22Rv1 (cell line): ENCODE measurements around the gene TP53BP1.

Source experiments
- ZFX ChIP-seq: fragments of 450-650 bp; IDR thresholded peaks from 2 replicates; pipeline ENCODE4 v1.6.1; 2017; ENCODE audit warnings: antibody characterized with exemption, borderline replicate concordance
- TF ChIP-seq, protein P1 (sequence below): fragments of 450-650 bp; IDR thresholded peaks from 2 replicates; pipeline ENCODE4 v1.5.1; 2017; ENCODE audit warnings: mild to moderate bottlenecking

DNA sequence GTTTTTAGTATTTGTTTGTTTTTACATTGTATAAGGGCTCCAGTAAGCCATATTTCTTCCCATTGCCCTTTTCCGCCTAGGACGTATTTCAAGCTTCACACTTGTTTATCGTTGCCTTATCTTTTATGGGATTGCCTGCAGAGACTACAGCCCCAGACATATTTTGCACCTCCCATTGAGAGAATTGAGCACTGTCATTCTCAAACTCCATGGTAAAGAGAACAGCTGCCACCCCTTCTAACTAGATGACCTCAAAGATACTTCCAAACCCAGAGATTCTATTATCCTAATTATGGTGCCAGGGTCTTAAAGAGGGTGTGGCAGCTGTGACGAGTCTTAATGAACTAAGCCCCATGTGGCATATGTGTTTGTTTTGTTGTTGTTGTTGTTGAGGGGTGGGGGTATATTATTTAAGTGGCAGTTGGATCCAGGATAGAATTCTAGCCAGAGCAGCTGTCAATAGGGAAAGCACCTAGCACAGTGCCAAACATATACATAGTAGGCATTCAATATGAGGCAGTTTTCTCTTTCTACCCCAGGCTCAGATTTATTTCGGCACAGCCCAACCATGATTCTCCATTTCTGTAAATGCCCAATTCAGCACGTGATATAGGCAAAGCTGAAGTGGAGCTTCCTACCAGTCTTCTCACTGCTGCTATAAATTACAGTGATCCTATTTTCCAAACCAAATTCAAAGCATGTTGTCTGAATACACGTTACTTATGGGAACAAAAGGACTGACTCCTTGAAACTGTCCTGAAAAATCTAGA, 932 bp upstream of the TP53BP1 start:
- TF ChIP-seq, protein P1, sequence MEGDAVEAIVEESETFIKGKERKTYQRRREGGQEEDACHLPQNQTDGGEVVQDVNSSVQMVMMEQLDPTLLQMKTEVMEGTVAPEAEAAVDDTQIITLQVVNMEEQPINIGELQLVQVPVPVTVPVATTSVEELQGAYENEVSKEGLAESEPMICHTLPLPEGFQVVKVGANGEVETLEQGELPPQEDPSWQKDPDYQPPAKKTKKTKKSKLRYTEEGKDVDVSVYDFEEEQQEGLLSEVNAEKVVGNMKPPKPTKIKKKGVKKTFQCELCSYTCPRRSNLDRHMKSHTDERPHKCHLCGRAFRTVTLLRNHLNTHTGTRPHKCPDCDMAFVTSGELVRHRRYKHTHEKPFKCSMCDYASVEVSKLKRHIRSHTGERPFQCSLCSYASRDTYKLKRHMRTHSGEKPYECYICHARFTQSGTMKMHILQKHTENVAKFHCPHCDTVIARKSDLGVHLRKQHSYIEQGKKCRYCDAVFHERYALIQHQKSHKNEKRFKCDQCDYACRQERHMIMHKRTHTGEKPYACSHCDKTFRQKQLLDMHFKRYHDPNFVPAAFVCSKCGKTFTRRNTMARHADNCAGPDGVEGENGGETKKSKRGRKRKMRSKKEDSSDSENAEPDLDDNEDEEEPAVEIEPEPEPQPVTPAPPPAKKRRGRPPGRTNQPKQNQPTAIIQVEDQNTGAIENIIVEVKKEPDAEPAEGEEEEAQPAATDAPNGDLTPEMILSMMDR: no peak
- TF ChIP-seq ZFX: no peak
